GM06990 (cell line): ENCODE measurements around the gene PROSER3.

ENCODE experiments used
- DNase-seq: peaks from one replicate; pipeline ENCODE4 v3.0.0-alpha.2; 2011; ENCODE audit not compliant: insufficient read length; ENCODE audit errors: extremely low read depth
- H3K27me3 ChIP-seq: replicated peaks from 2 replicates; pipeline ENCODE4 v1.6.0; 2011; ENCODE audit warnings: low read length; ENCODE audit not compliant: control insufficient read depth, insufficient read depth
- H3K36me3 ChIP-seq: 2 replicates; pipeline ENCODE4 v1.5.1; 2011; ENCODE audit warnings: low read length; ENCODE audit not compliant: control insufficient read depth, insufficient read depth
- H3K4me3 ChIP-seq: replicated peaks from 2 replicates; pipeline ENCODE4 v1.5.1; 2011; ENCODE audit warnings: low read depth, mild to moderate bottlenecking, control low read depth, low read length
- TF ChIP-seq, protein P1 (sequence below): IDR thresholded peaks from 2 replicates; pipeline ENCODE4 v1.5.1; 2011; ENCODE audit warnings: low read length, control low read depth, mild to moderate bottlenecking, inconsistent platforms; ENCODE audit not compliant: insufficient read depth, poor library complexity, severe bottlenecking

Gene PROSER3

DNA sequence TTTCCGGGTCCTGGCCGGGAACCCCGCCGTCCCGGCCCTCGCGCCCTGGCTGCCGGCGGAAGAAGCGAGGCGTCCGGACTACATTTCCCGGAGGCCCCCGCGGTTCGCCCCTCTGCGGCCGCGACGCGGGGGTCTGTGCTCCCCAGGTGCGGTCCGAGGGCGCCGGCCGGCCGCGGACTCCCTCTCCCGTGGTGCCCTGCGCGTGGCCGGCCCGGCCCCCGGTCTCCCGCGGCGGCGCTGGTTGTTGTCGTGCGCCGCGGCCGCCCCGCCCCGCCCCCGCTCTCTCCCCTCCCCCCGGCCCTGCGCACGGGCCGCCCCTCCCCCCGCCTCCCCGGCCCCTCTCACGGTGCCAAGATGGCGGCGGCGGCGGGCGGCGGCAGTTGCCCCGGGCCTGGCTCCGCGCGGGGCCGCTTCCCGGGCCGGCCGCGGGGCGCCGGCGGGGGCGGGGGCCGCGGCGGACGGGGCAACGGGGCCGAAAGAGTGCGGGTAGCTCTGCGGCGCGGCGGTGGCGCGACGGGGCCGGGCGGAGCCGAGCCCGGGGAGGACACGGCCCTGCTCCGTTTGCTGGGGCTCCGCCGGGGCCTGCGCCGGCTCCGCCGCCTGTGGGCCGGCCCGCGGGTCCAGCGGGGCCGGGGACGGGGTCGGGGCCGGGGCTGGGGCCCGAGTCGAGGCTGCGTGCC is 40.2 kb upstream of the PROSER3 start, which contains the start of gene KMT2B:
KMT2B (plus strand) TSS at position 339 of the 680 bp plus-strand sequence; CDS start at position 355, 16 bp downstream.
- Histone ChIP-seq H3K4me3 (peak within 1 kb of the TSS; percentile 91), H3K27me3 (no peaks in the 10 kb centered on the region), H3K36me3 (peaks cover 24% of the 10 kb centered on the region)
- DNase-seq = peak; percentile 98
- TF ChIP-seq, protein P1, sequence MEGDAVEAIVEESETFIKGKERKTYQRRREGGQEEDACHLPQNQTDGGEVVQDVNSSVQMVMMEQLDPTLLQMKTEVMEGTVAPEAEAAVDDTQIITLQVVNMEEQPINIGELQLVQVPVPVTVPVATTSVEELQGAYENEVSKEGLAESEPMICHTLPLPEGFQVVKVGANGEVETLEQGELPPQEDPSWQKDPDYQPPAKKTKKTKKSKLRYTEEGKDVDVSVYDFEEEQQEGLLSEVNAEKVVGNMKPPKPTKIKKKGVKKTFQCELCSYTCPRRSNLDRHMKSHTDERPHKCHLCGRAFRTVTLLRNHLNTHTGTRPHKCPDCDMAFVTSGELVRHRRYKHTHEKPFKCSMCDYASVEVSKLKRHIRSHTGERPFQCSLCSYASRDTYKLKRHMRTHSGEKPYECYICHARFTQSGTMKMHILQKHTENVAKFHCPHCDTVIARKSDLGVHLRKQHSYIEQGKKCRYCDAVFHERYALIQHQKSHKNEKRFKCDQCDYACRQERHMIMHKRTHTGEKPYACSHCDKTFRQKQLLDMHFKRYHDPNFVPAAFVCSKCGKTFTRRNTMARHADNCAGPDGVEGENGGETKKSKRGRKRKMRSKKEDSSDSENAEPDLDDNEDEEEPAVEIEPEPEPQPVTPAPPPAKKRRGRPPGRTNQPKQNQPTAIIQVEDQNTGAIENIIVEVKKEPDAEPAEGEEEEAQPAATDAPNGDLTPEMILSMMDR = no peak

DNA sequence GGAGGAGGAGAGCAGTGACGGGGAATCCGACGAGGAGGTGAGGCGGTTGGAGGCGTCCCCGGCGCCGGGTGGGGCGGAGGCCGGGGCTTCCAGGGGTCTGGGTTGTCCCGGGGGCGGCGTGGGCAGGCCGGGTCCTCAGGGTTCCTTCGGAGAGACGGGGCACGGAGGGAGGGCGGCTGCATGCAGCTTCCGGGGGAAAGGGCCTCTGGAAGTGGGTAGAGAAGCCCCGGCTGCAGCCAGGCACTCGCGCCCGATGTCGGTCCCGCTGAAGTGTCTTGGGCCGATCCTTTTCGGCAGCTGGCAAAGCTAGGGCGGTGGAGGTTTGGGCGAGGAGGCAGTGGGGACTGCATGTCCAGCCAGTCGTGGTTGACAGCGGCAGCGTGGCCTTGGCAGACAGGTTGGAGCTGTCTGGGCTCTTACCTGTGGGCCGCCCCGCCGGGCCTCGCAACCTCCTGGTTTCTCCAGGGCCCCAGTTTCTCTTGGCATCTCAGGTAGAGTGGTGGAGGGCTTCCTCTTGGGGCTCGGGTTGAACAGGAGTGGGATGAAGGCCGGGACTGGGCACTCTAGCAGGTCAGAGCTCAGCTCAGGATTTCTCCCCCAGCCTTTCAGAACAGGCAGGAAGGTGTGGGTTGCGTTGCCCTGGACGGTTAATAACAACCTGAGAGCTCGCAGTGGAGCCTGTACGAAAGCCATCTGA is 39.5 kb upstream of the PROSER3 start:
- Histone ChIP-seq H3K36me3 (peaks cover 30% of the 10 kb centered on the region), H3K4me3 (peak overlapping the region; percentile 91), H3K27me3 (no peaks in the 10 kb centered on the region)
- TF ChIP-seq, protein P1 = no peak
- DNase-seq = peak; percentile 69

DNA sequence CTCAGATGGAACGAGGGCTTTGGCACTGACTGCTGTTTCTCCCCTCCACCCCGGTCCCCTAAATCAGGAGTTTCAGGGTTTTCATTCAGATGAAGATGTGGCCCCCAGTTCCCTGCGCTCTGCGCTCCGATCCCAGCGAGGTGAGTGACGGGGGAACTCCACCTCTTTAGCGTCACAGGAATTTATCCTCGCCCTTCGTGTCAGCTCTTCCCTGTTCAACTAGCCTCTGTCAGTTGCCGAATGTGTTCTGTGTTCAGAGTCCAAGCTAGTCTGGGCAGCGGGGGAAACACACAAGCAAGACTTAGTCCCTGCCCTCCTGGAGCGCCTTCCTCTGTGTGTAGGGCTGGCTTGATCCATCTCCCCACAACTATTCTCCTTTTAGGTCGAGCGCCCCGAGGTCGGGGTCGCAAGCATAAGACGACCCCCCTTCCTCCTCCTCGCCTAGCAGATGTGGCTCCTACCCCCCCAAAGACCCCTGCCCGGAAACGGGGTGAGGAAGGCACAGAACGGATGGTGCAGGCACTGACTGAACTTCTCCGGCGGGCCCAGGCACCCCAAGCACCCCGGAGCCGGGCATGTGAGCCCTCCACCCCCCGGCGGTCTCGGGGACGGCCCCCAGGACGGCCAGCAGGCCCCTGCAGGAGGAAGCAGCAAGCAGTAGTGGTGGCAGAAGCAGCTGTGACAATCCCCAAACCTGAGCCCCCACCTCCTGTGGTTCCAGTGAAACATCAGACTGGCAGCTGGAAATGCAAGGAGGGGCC is 38.4 kb upstream of the PROSER3 start:
- DNase-seq = no peak
- peak overlapping the region; percentile 91 for H3K4me3 ChIP-seq
- no peaks in the 10 kb centered on the region for H3K27me3 ChIP-seq
- H3K36me3 ChIP-seq = peaks cover 35% of the 10 kb centered on the region
- TF ChIP-seq, protein P1 = no peak

DNA sequence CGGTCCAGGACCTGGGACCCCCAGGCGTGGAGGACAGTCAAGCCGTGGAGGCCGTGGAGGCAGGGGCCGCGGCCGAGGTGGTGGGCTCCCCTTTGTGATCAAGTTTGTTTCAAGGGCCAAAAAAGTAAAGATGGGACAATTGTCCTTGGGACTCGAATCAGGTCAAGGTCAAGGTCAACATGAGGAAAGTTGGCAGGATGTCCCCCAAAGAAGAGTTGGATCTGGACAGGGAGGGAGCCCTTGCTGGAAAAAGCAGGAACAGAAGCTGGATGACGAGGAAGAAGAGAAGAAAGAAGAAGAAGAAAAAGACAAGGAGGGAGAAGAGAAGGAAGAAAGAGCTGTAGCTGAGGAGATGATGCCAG is 37.8 kb upstream of the PROSER3 start:
- Histone ChIP-seq H3K27me3 (no peaks in the 10 kb centered on the region), H3K4me3 (no peak overlapping the region), H3K36me3 (peaks cover 39% of the 10 kb centered on the region)
- DNase-seq = no peak
- TF ChIP-seq, protein P1 = no peak

DNA sequence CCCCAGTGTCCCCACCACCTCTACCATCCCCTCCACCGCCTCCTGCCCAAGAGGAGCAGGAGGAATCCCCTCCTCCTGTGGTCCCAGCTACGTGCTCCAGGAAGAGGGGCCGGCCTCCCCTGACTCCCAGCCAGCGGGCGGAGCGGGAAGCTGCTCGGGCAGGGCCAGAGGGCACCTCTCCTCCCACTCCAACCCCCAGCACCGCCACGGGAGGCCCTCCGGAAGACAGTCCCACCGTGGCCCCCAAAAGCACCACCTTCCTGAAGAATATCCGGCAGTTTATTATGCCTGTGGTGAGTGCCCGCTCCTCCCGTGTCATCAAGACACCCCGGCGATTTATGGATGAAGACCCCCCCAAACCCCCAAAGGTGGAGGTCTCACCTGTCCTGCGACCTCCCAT is 37.3 kb upstream of the PROSER3 start:
- H3K27me3 ChIP-seq = no peaks in the 10 kb centered on the region
- DNase-seq = no peak
- no peak overlapping the region for H3K4me3 ChIP-seq
- TF ChIP-seq, protein P1 = no peak
- peaks cover 39% of the 10 kb centered on the region for H3K36me3 ChIP-seq
